GM19455 (cell line): ENCODE data around the gene EHD4.

Experiments
- ATAC-seq: cut with Tn5 transposase; IDR thresholded peaks from one replicate; pipeline ENCODE4 v1.9.1; 2021; ENCODE audit not compliant: unreplicated experiment

Gene EHD4

GRCh38 chr15:41958002-41958420 is 14.3 kb downstream of the EHD4 start:
- no peak for ATAC-seq

DNA sequence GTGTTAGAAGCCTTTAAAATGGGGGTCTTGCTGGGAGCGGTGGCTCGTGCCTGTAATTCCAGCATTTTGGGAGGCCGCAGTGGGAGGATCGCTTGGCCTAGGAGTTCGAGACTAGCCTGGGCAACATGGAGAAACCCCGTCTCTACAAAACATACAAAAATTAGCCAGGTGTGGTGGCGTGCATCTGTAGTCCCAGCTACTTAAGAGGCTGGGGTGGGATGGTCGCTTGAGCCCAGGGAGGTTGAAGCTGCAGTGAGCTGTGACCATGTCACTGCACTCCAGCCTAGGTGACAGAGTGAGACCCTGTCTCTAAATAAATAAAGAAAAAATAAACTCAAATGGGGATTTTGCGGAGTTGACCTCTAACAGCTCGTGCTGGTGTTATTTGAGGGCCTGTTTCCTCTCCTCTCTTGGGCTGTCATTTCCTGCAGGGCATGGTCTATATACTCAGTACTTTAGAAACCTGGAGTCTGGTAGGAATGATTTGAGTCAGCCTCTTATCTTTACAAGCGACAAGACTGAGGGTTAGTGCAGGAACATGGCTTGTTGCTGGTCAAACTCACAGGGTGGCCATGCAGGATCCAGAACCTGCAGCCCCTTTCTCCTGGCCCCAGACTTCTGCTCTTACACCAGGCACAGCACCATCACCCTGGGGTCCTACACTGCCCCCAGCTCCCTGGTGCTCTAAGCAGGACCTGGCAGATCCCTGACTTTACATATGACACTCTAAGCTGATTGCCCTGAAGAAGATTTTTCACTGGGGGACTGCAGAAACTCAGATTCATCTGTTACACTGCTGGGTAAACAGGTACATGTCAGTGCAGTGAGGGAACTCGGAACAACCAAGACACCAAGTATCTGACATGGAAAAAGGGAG is 15.1 kb downstream of the EHD4 start:
- peak; percentile 73 for ATAC-seq

DNA sequence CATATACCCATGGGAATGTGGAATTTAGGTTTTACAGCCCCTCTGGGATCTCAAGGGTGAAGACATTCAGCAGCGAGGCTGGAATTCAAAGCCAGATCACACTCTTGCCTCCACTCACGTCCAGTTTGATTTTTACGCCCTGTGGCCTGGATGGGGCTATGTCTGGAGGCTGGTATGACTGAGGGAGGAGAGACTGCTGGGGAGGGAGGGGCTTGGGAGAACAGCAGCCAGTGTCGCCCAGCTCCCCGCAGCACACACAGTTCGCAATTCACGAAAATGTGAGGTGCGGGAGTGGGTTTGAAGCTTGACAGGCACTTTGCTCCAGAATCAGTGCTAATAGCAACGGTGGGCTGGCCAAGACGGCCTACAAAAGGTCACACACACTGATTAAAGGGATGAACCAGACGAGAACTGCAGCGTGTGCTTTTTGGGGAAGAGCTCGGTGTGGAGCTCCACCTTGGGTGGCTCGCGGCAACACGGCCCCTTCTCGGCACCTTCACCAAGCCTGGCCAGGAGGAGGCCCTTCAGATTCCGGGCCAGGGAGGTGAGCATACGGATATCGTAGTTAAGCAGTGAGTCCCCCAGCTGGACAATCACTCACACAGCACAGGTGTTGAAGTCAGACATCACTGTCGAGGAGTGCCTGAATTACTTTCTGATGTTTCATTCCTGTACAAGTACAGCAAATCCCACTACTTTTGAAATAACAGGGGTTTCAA is 16.4 kb downstream of the EHD4 start:
- ATAC-seq = no peak

- no peak for ATAC-seq
Measured at GRCh38 chr15:41955100-41955499, 17.3 kb downstream of the EHD4 start.

DNA sequence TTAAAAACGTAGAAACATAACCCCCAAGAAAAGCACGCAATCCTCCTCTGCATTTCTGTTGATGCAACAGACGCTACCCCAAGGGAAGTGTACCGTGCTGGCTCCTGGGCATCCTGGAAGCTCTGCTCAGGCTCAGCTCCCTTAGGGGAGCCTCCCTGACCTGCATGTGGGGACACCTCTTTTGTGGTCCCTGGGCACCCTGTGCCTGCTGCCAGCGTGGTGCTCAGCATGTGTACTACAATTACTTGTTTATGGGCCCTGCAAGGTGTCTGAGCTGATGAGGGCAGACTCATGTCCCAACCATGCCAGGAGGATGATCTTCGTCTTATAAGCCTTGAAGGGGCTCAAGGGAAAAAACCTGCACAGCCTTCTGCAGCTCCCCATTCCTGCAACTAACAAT is 18.3 kb downstream of the EHD4 start:
- no peak for ATAC-seq

DNA sequence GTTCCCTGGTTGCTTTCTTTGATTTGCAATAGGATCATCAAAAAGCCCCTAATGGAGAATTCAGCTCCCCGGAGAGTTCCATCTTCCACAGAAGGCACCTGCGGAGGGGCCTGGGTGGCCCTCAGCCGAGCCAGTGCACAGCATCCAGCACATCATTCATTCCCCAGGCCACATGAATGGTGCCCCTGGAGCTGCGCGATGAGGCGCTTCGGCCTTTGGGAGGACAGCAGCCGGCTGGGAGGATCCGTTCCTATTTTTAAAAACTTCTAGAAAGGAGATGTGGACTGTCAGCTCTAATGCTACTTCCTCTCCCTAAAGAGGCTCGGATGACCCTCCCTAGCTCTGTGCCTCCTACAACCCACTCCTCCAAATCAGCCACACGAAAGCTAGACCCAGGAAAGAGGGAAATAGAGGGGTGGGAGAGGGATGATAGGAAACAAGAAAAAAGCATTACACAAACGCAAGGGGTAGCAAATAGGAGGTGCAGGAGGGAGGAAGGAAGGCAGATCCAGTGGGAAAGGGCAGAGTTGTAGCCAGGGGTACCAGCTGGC is 20.3 kb downstream of the EHD4 start:
- no peak for ATAC-seq

GRCh38 chr15:41951571-41951970 is 20.8 kb downstream of the EHD4 start:
- ATAC-seq = no peak

DNA sequence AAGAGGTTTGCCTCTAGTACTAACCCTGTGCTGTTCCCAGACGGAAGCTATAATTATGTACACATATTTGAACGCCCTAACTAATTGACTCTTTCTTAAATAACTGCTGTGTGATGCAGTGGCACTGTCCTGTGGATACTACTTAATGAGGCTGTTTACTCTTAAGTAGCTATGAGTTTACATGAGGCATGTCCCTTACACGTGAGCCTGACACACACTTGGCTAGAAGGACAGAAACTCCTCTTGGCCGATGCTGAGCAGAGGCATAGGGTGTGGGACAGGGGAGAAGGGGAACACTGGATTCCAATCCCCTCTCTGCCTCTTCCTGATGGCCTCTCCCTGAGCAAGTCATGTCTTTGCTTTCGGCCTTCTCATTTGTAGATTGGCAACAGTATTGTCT is 21.9 kb downstream of the EHD4 start:
- no peak for ATAC-seq

DNA sequence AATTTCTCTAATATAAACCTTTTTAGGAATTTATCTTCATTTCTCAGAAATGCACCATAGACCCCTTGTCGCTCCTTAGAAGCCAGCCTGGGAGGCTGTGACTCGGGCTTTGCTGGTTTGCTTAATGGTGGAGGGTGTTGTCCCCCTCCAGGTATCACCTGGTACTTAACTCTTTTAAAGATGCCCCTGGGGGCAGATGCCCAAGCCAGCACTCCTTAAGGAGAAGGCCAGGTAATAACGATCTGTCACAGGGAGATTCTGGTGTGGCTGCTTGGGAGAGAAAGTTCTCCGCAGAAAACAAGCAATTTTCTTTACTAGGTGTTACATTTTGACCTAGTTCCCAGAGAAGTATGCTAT is 22.3 kb downstream of the EHD4 start:
- ATAC-seq = no peak

GRCh38 chr15:41949401-41950126 is 22.8 kb downstream of the EHD4 start:
- no peak for ATAC-seq

DNA sequence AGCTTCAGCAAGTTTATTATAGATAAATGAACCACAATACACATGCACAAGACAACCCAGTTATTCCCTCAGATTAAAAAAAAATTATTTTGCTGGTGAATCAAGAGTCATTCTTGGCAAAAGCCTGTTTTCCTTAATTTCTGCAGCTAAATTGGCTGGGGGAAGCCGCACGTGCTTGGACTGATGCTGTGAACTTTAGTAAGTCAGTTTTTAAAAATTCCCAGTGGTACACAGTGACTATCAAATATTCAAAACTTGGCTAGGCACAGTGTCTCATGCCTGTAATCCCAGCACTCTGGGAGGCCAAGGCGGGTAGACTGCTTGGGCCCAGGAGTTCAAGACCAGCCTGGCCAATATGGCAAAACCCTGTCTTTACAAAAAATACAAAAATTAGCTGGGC is 23.9 kb downstream of the EHD4 start:
- no peak for ATAC-seq

GRCh38 chr15:41946970-41947369 is 25.4 kb downstream of the EHD4 start:
- ATAC-seq = no peak

DNA sequence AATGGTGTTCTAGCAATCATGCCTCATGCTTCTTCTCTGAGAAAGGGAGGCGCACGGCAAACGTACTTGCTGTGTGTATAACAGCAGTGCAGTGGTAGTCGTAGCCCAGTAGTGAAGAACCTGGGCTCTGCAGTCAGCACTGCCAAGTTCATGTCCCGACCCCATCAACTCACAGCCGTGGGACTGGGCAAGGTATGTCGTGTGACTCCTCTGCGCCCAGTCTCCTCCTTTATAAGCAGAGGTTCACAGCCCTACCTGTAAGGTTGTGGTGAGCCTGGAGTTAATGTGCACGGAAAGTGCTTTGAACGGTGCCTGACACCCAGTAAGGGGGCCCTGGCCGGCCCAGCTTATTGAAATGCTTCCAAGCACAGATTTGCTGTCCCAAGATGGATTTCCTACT is 26.6 kb downstream of the EHD4 start:
- no peak for ATAC-seq

GRCh38 chr15:41945221-41945620 is 27.1 kb downstream of the EHD4 start:
- no peak for ATAC-seq

DNA sequence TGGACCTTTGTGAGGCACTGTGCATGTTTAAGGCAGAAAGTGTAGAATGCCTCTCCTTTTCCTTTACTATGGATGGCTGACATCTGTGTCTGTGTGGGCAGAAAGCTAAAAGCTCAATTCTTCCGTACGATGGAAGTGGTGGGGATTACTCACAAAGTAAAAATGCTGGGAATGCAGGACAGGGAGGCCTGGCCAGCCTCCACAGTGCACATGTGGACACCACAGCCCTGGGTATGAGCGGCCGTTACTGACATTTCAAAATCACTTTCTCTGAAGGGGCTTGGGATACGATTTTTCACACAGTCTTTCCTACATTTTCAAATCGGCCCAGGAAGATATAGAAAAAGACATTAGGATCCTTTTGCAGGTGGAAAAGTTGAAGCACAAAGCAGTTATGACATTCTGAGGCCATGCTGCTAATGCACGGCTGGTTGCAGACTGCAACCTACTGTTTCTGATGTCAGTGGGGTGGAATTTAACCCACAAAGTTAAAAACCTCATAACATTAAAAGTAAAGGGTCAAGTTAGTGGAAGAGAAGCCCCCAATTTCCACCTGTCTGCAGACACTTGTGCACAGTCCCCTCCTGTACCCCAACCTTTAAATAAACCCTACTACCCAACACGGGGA is 27.9 kb downstream of the EHD4 start:
- no peak for ATAC-seq

GRCh38 chr15:41943543-41944312 is 28.6 kb downstream of the EHD4 start:
- no peak for ATAC-seq

DNA sequence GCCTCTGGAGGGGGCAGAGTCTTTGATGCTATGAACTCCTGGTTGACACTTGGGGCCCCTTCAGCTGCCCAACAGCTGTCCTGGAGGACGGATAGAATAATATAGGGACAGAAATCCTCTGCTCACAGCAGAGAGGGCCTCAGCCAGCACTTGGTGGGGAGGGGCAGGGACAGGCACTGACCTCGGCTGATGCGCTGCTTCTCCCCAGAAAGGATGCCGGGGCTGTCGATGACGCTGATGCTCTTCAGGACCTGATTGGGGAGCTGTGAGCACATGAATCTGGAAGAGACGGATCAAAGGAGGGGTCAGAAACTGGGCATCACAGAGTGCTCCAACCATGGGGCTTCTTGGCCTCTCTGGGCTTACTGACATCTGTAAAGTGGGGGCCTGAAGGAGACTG is 29.5 kb downstream of the EHD4 start:
- ATAC-seq = no peak

- ATAC-seq = no peak
Measured at GRCh38 chr15:41941644-41942415, 30.5 kb downstream of the EHD4 start.

- no peak for ATAC-seq
Measured at GRCh38 chr15:41940441-41940857, 31.9 kb downstream of the EHD4 start.

GRCh38 chr15:41939986-41940385 is 32.4 kb downstream of the EHD4 start:
- ATAC-seq = no peak
